ENCODE measurements around the gene SH3TC2.
A peak's percentile ranks its signal among the peaks of the same experiment; 100 is the strongest.

The SH3TC2 gene

DNA sequence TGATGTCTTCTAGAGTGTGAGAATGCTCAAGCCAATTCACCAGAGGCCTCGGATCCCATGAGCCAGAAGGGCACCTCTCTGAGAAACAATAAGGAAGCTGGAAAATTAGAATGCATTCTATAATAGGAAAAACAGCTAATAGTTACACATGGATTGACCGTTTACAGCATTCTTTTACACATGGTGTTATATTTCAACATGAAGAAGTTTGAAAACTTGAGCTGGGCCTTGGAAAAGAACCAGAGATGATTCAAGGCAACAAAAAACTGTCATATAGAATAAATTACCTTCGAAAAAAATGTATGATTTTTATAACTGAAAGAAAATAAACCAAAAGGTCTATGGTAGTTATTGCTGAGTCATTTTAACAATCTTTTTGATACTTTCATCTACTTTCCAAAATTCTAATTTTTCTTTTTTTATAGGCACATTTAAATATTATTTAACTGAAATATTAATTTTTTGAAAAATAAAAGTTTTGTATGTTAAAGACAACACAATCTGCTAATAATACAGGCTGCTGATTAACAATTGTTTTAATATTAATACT lies 6.2 kb downstream of the SH3TC2 start:
- no peak for FAIRE-seq

DNA sequence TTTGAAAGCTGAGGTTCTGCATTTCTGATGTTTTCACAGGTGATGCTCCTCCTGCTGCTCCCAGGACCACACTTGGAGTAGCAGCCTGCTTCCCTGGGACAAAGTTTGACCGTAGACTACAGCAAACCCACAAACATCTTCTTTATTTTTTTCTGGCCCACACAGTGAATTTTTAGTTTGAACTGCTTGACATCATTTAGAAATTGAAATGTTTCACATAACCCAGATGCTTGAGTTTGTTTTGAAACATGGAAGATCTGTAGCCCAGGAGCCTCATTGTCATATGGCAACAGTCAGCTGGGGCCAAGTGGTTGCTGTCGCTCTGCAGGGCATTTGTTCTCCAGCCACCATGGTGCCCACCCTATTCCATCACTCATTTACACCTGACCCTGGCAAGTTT lies 8.4 kb downstream of the SH3TC2 start:
- no peak for FAIRE-seq

DNA sequence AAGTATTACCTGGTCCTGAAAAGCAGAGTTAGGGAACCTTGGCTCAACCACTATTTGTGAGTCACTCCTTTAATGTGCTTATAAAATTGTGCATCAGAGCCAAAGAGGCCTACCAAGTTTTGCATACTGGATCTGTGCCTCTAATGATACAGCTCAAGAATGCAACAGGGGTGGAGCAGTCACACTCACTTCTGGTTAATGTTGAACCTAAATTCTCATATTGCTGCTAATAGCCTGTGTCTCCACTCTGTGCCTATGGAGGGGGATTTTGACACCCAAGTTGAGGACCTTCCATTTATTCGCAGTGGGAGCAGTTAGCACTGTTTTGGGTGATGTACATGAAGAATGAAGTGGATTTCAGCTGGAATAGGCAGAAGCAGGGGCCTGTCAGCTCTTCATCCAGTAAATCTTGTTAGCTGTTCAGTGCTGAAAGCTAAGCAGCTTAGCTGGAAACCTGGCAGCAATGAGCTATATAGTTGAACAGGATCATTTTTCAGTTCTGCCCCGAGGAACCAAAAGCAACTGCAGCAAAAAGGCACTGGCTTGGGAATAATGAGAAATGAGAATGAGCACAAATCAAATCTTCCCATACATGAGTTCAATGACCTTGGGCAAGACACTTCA lies 9.7 kb downstream of the SH3TC2 start:
- no peak for FAIRE-seq

DNA sequence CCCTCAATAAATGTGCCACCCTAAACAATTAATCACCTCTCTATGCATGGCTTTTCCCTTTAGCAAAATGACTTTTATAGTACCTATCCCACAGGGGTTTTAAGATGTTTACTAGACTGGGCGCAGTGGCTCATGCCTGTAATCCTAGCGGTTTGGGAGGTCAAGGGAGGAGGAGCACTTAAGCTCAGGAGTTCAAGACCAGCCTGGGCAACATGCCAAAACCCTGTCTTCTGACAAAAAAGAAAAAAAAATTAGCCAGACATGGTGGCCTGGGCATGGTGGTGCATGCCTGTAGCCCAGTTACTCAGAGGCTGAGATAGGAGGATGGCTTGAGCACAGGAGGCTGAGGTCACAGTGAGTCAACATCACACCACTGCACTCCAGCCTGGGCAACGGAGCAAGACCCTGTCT lies 13.5 kb downstream of the SH3TC2 start:
- FAIRE-seq: no peak

DNA sequence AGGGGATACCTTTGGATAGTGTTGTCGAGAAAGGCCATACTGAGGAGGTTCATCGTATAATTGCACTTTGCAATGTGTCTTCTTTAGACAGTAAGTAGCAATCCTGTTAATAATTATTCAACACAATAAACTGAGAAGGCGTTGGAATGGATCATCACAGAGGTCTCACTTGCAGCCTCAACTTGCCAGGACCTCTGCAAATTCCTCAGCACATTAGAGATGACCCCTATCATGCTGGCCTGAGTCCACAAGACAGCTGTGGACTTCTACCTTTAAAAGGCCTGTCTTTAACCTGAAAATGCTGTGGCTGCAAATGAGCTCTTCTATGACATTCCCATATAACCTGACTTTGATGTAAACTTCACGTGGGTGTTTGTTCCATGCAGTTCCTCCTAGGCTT lies 14.1 kb downstream of the SH3TC2 start:
- FAIRE-seq: no peak

DNA sequence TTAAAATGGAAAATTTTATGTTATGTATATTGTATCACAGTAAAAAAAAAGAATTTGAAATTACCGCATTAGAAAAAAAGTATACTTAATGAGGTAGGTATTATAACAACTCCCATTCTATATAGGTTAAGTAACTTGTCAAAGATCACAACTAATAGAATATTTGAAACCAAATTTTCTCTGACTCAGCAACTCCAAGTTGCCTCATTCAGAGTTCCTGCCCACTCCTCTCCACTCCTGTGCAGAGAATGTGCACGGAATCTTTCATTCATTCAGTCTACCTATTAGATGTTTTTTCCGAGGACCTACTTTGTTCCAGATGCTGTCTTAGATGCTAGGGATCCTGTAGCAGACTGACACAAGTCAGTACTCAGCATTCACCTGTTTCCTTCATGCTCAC lies 15.4 kb downstream of the SH3TC2 start:
- no peak for FAIRE-seq

DNA sequence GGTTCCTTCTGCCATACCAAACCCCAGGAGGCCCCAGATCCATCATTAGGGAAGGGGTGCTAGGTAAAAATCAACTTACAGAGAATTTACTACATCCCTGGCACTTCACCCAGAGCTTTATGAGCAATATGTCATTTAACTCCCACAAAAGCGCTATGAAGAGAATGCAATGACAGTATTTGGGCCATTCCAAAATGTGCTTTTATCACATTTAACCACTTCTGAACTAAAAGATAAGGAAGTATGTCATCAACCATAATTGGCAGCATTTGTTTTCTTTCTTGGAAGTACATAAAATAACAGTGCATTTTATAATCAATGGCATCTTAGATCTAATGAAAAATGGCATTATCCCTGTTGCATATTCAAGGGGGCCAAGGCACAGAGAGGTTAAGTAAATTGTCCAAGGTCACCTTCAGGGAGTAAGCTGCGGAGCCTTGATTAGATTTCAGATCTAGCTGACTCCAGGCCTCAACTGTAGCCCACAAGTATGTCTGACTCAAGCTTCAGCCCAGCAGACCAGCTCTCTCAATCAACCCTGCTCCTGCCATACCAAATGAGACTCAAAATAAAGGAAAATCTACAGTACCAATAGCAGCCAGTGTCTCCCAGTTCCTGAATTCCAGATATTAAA lies 16.5 kb downstream of the SH3TC2 start:
- no peak for FAIRE-seq

DNA sequence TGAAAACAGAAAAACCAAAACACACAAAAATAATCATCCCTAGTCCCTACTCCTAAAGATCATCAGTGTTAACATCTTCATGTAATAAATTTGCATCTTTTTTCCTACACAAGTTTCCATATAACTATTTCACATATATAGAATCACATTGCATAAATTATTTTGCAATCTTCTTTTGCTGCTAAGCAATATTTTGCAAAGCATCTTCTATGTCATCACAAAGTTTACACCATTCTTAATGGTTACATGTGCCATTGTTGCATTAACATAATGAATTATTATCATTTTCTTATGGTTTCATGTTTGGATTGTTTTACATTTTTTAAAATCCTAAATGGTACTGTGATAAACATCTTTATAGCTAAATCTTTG lies 17.8 kb downstream of the SH3TC2 start:
- FAIRE-seq: no peak

DNA sequence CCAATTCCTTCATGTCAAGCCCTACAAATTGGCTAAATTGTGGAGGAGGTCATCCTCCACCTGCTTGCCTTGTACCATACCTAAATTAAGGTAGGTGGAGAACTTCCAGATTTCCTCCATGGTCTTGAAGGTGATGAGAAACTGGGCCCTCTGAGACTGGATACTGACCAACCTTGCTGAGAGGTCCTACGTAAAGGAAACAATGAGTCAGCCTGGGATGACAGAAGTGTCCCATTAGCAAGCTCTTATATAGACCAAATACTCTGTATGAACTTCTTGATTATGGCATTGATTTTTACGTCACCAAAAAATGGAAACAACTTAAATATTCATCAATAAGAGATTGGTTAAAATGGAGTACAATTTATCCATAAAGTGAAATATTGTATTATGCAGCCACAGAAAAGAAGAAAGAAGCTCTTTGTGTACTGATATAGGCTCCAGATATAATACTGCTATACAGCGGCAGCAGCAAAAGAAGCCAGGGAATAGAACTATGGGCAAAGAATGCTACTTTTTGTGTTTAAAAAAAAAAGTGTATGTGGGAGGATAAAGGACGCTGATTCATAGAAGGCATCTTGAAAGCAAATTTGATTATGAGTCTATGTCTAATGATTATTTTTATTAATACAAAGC lies 18.3 kb downstream of the SH3TC2 start:
- no peak for FAIRE-seq

DNA sequence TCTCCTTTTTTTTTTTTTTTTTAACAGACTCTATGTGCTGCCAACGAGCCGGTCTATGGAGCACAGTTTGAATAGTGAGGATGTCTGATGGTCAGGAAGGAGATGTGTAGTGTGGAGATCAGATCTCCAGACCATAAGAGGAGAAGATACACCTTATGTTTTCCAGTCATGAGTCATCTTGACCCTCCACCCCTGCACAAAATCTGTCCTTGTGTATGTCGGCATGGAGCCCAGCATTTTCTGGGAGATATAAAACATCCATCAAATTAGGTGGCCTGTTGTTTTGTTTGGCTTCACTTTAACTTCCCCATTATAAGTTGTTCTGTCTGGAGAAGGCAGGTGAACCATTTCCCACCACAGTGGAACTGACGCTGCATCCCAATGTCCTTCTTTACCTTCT lies 19.2 kb downstream of the SH3TC2 start:
- no peak for FAIRE-seq

DNA sequence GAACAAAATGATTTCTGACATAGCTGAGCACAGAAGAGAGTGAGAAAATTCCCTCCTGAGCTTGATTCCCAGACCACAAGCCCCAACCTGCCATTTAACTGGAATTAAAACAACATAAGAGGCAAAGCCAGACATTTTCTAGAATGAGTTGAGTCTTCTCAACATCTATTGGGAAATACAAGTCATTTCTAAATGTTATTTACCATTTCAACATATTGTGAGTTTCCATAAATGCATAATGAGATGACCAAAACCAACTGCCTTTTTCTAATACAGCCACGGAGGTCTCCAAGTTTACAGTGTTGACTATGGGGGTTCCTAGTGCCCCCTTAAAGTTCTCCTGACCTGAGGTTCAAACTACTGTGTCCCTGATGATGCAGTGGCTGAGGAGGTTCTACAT lies 20.0 kb downstream of the SH3TC2 start:
- no peak for FAIRE-seq

DNA sequence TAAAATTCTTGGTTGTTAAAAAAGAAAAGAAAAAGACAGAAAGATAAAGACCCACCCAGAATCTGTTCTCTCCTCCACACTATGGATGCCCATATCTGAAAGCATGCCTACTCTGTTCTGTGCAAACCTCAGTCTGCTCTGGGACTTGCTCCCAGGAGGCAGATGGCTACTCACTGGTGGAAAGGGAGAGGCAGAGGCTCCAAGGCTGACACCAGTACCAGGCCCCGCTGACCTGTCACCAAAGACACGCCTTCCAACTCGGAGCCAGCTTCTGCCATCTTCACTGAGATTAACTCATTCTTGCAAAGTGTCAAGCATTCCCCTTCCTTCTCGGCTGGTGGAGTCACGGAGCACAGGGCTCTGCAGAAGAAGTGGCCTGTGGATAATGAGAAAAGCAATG lies 21.6 kb downstream of the SH3TC2 start:
- FAIRE-seq: no peak

DNA sequence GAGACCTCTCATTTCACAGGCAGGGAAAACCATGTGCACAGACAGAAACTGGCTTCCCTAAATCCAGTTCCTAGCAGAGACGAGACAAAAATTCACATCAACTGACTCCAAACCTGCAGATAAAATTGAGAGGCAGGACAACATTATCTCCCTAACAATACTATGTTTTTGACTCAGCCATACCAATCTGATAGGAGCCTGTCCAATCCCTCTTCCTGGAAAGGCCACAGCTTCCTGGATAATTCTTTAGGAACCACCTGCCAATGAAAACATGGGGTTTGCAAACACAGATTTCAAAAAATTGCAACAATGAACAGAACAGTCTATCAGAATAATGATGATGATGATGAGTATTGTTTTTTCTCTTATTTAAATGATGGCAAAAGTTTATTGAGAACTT lies 22.4 kb downstream of the SH3TC2 start:
- FAIRE-seq: no peak

DNA sequence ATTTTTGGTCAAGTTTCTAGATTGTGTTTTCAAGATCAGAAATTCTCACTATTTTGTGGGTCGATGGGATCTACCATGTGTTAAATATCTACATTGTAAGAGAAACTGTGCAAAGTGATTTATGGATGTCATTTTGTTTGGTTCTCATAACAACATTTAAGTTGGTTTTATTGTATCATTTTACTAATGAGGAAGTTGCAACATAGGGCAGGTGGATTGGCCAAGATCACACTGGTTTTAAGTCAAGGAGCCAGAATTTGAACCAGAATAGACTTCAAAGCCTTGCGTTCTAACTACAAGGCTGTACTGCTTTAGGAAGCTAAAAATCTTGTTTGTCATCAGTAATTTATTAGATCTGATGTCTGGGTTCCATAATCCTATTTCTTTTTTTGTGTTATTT lies 23.4 kb downstream of the SH3TC2 start:
- no peak for FAIRE-seq

DNA sequence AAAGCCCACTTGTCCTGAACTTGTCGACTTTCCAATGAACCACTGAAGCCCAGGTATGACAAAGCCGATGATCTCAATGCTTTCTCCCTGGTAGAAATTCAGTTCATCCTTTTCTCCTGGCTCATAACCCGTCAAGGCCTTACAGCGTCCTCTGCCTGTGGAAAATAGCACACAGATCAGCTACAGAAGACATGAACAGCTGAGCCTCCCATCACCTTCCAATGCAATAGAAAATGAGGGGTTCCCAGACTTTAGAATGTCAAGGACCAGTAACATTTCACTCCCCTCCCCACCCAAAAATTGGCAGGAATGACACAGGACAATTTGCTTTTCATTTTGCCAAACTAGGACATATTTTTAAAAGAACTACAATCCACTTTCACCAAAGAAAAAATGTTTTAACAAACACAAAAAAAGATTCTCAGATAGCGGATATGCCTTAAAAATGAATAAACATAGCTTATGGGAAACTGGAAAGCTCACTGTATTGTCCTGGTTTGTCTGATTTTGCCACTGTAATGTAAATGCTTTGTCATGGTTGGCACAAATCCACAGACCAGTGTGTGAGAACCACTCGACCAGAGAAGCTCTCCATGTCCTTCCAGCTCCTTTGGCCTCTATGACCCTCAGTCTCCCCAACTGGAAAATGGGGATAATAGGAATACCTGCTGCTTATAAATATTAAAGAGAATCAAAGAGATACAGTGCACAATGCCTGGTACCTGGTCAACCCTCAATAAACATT lies 24.4 kb downstream of the SH3TC2 start:
- FAIRE-seq: no peak

DNA sequence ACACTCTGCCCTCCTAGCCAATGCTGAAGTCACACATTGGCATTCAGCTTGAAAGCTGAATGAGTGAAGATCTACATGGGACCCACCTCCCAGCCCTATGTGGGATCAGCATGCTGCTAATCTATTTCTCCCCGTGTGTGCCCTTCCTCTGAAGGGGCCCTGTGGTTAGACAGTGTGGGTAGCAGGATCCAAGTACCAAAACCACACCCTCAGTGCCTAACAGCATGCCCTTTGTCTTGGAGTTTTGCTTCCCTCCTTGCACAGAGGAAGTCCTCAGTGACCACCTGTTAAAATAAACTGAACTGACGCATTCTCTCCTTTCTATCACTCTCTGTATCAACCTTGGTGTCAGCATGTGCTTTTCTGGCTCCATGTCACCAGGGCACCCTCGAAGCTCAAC lies 25.0 kb downstream of the SH3TC2 start:
- FAIRE-seq: no peak

DNA sequence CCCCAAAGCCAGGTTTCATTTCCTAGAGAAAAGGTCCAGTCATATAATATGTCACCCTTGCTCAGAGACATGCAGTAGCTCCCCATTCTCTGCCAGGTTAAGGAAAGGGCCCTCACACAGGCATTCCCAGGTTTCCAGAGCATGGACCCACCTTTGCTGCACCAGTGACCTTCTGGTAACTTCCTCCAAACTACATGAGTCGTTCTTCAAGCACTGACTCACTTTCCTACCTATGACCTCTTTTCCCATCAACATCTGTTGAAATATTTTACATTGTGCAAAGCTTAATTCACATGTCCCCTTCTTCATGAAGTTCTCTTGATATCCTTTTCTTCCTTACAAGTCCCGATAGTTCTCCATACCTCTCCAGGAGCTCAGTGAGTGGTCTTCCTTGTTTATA lies 25.9 kb downstream of the SH3TC2 start:
- FAIRE-seq: no peak

DNA sequence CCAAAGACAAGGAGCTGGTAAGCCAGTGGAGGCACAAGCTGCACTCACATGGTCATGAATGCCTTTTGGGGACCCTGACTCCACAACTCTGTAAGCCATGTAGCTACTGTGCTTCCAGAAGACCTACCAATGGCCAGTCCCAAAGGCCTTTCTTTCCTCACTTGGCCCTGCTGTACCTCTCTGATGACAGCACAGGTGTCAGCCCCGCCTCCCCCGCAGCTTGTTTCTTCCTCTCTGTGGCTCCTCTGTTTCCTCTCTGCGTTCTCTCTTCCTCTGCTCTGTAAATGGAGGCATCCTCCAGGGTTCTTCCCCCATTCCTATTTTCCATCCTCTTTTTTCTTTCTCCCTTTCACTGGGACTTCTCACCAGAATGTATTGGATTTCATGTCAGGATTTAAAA lies 26.7 kb downstream of the SH3TC2 start:
- FAIRE-seq: no peak

DNA sequence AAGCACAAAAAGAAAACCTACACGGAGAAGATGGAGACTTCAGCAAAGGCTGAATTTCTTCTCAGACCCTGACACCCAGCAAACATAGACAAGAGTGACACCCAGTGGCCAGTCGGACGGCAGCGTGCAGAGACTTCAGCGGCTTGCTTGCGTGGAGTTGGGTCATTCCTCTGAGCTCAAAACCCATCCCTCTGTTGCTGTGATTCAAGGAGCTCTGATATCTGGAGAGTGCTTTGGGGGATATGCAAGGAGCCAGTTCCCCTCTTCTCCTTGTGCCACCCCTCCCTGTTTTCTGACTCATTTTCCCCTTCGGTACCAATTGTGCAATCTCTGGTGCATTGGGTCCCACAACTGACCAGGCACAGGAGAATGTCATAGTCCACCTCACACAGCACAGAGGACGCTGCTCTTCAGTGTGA lies 27.5 kb downstream of the SH3TC2 start:
- FAIRE-seq: peak; percentile 66

DNA sequence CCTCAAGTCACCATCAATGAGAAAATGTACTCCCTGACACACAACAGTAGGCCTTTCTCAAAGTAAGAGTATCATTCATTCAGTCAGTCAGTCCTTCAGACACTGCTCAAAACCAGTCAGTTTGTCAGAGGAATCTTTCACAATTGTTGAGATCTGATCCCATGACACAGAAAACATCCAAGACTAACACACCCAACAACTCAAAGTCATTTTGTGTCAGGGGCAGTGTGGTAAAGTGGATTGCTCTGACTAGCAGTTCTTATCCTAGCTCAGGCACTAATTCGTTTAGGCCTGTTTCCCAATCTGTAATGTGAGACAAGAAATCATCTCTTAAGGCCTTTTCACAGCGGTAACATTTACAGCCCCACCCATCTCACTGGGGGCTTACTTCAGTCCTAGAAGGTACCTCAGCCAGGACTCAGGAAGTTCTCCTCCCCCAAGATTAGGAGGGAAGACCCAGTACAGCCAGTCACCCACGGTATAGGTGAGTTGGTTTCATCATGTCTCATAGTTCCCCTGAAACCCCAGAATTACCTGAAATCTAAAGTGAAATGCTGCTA lies 31.9 kb downstream of the SH3TC2 start:
- no peak for FAIRE-seq

DNA sequence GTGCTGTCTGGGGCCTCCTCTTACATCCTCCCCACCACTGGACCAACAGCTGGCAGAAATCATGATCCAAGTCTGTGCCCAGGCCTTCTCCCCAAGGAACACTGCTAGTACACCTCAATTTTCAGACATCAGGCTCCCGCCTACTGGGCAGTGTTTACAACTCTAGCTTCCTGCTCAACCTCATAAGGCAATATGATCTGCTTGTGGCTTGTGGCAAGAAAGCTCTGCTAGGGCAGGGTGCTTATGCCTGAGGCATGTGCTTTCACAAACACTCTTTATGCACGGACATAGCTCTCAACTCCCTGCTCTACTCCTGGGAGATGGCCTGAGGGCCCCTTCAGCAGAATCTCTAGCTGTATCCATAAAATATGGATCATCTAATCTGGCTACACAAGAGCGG lies 32.5 kb downstream of the SH3TC2 start:
- no peak for FAIRE-seq

DNA sequence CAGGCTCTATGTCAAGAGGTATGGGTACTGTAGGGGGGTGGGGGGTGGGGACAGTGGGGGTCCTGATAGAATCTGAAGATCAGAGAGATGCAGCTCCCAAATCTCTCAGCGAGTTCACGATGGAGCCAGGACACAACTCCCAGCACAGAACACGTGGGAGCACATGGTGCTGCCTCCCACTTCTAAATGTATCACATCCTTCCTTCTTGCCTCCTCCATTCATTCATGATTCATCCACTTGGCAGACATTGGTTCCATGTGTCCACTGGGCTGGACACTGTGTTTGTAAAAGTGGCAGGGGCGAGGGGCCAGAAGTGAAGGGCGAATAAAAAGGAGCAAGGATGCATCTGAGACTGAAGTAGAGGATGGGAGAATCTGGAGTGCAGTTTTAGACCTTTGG lies 33.9 kb downstream of the SH3TC2 start:
- FAIRE-seq: no peak

DNA sequence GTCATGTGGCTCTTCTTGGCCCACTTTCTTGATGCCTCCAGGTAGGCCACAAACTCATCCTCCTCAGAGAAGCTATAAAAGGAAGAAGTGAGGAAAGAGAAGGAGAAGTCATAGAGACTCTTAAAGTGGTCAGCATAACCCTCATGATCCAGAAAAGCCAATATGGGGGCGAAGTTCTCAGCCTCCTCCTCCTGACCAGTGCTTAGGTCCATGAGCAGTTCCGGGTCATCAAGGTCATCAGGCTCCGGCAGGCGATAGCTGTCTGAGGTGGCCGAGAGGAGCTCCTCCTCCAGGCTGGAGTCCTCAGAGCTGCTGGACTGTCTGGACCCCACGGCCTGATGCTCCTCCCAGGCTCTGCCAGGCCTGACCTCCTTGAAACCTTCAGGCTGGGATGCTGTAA lies 34.7 kb downstream of the SH3TC2 start:
- FAIRE-seq: no peak

Measured in TTC549 (cell line).